HG02870 (cell line): ENCODE results near the gene AGPAT3.

Experiments used
- ATAC-seq: cut with Tn5 transposase; IDR thresholded peaks from one replicate; pipeline ENCODE4 v1.9.1; 2021; ENCODE audit warnings: mild to moderate bottlenecking, moderate library complexity; ENCODE audit not compliant: unreplicated experiment

The AGPAT3 gene

DNA sequence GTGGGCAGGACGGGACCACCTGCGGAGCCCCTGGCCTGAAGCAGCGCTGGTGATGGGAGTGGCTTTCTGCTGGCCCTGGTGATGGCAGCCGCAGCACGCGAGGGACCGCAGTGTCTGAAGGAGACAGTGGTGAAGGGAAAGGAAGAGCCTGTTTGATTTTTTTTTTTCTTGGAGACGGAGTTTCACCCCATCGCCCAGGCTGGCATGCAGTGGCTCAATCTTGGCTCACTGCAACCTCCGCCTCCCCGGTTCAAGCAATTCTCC, 106.9 kb downstream of the AGPAT3 start:
- ATAC-seq: no peak

DNA sequence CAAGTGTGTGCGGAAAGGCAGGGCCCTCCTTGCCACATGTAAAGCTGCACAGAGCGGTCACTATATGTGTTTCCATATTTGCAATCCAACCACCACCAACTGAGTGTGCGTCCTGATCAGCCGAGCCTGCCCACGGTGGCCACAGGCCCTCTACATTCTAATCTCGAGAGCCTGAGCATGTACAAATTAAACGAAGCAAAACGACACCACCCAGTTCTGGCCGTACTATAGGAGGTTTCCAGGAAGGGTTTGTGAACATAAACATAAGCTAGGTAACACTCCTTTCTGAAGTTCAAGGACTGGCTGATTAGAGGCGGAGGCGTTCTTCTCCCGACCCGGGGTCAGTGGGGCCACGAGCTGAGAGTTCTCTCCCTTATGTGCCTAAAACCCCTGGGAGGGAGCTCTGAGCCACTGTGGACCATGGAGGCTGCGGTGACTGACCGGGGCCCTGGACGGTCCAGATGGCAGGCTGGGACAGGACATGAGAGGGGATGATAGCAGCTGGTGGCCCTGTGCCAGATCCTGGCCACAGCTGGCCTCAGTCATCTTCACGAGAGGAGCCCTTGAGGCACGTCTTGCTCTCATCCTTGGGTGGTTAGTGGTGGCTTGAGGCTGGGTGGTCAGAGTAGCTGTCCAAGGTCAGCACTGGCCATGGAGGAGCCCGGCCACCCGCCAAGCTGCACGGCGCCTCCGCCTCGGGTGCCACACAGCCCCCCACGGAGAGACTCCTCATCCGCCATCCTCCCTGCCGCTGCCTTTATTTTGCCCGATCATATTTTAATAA, 108.0 kb downstream of the AGPAT3 start:
- no peak for ATAC-seq

DNA sequence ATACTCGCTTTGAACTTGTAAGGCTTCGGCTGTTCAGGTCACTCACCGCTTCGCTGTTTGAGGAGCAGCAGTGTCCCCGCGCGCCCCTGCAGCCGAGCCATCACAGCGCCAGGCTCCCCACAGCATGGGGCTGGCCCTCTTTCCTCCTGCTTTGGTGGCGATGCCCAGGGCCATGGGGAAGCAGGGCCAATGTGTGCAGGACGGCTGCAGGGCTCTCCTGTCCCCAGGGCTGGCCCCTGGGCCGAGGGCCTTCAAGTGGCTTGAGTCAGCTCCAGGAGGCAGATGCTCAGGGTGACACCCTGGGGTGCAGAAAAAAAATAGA, 108.6 kb downstream of the AGPAT3 start:
- ATAC-seq: no peak

DNA sequence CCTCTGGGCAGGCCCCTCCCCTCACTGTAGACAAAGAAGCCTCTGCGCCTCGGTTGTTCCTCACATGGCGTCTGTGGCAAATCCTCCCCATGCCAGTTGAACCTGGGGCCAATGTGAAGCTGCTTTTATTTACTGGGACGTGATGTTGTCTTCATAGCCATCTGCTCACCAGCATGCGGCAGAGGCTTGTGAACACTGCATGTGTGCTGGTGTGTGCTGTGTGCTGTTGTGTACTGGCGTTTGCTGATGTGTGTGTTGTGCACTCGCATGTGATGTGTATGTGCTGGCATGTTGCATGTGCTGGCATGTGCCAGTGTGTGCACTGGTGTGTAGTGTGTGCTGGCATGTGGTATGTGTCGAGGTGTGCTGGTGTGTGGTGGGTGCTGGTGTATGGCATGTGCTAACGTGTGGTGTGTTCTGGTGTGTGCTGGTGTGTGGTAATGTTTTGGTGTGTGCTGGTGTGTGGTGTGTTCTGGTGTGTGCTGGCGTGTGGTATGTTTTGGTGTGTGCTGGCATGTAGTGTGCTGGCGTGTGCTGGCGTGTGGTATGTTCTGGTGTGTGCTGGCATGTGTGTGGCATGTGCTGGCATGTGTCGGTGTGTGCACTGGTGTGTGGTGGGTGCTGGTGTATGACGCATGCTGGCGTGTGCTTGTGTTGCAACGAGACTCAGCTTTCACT, 109.9 kb downstream of the AGPAT3 start:
- ATAC-seq: no peak

DNA sequence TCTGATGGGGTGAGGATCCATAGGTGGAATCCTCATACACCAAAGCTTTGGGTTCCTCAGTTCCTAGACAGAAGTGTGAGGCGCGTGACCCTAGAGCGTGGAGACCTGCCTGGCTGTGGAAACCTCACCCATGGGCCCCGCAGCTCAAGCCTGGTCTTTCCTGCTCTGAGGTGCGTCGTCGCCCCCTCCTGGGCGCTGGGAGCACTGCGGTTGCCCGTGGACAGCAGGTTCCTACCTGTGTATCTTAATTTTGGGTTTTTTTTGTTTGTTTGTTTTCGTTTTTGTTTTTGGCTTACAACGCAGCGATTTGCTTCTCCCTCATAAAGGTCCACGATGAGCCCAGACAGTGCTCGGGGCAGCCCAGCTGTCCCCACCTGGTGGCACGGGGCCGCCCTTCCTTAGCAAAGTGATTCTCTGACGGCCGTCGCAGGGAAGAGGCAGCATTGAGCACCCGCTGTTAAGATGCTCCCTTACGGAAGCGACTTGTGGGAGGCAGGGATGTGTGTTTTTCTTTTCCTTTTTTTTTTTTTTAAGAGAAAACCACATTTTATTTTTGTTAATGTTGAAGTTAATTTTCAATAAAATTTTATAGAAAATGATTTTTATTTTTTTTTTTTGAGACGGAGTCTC, 110.6 kb downstream of the AGPAT3 start:
- ATAC-seq: no peak

DNA sequence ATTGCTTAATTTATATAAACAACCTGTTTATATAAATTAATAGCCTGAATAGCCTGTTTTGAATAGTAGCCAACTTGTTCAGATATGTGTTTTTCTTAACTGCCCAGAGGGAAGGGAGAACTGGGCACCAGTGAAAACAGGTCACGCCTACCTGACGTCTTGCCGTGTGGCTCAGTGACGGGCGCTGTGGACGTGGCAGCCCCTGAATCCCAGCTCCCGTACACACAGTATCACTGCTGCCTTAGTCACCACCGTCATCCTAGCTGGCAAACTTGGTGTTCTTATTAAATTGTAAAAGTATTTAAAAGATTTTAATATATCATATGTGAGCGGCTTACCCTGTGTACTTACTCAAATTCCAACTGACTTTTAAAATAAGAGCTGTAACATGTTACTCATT, 111.6 kb downstream of the AGPAT3 start:
- ATAC-seq: no peak

DNA sequence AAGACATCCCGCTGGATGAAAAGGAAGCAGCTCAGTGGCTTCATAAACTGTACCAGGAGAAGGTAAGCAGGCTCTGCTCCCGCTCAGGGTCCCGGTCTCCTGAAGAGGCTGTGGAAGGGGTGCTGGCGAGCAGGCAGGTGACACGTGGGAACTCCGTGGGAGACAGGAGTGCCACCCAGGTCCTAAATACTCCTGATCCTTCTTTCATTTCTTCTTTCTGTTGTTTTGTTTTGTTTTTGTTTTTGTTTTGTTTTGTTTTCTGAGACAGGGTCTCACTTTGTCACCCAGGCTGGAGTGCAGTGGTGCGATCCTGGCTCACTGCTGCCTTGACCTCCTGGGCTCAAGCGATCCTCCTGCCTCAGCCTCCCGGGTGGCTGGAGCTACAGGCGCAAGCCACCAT, 113.0 kb downstream of the AGPAT3 start:
- ATAC-seq: no peak

DNA sequence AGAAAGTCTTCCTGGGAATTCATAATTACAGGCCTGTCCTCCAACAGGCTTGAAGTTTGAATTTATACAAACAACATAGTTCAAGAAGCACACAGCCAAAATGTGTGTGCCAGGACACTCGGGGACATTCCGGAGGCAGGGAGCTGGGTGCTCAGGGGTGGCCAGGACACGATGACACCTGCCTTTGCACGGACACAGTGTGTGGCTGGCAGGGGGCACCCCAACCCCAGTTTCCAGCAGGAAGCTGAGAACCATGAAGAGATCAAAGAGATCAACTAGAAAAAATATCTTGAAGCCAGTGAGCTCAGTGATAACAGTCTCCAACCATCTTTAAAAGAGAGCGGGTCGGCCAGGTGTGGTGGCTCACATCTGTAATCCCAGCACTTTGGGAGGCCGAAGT, 114.6 kb downstream of the AGPAT3 start:
- no peak for ATAC-seq

DNA sequence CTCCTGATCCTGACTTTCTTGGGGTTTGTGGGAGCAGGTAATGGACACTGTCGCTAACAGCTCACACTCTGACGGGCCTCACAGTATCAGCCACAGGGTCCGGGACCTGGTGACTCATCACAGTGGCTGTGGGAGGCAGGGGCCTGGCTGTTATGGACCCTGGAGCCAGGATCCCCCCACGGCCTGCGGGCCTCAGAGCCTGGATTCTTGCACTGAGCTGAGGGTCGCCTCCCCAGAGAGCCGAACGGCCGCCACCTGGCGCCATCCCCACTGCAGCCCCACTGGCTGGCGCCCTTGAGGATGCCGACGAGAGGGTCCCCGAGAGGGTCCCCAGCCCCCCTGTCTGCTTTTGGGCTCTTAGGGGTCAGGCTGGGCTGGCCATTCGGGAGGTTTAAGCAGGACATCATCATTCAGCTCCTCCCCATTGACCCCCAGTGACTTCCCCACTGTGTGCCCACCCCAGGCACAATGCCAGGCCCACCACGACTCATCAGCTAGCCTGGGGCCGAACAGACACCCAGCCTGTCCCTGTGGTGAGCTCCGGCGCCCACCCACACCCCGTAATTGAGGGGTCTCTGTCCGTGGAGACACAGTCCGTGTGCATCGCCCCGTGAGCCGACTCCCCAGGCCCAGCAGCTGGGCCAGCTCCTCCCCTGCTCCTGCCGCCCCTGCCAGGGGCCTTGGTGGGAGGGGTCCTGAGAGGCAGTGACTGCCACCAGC, 116.3 kb downstream of the AGPAT3 start:
- ATAC-seq: no peak

DNA sequence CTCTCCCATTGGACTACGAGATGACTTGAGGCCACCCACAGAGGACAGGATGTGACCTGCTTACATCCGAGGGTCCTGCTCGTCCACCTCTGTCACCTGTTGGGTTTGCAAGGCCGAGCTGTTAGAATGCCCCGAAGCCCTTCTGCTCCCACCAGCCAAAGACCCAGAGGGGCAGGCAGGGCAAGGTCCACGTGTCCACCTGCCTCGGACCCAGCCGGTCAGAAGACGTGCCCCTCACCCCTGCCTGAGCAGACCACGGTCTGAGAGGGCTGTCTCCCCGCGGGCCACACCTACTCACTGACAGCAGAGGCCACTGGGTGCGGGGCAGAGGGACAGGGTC, 116.8 kb downstream of the AGPAT3 start:
- no peak for ATAC-seq

DNA sequence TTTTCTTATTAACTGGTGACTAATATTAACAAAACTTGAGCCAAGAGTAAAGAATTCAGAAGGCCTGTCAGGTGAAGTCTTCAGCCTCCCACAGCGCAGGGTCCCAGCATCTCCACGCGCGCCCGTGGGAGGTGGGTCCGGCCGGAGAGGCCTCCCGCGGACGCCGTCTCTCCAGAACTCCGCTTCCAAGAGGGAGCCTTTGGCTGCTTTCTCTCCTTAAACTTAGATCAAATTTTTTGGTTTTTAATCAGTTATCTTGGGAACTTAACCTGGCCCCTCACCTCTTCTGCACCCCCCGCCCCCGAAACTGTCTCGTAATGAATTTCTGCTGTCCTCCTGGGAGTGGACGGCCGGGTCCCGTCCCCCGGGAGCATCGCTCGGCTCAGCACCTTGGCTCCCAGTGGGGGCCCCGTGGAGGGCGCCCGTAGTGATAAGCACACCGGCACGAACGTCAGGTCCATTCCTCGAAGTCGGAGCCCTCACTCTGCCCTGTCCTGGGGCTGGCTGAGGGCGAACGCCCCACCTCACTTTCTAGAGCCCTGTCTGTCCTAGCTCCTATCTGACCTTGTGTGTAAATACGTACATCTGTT, 117.6 kb downstream of the AGPAT3 start:
- no peak for ATAC-seq

DNA sequence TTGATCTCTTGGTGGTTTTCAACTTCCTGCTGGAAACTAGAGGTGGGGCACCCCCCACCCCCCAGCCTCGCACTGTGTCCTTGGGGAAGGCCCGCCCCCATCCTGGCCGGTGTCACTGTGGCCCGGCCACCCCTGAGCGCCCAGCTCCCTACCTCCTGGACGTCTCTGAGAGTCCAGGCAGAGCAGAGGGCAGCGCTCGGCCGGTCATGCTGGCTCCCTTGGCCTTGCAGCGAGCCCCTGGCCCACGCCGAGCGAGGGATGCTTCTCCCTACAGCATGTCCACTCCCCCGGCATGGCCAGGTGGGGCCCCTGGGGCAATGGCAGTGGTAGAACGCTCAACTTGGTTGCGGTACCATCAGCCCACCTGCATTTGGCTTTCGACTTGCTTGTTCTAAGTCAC, 118.4 kb downstream of the AGPAT3 start:
- no peak for ATAC-seq

DNA sequence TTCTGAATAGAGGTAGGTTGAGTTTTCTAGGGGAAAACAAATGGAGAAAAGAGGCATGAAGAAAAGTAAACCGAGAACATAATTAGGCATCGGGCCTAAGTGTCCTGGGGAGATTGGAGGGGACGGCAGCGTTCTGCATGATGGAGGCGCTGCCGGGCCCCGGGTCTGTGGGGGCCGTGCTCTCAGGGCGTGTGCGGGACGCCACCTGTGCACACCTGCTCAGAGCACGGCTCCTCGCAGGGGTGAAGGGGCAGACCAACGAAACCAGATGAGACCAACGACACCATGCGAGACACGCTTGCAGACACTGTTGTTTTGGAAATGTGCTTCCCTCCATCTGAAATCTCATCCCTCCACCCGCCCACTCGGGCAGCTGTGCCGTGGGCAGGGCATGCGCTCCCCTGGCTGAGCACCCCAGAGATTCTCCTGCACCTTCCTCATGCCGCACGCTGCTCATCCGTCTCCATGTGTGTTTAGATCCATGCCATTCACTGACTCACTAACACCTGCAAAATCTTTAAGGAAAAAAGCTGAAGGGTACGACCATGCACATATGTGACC, 118.9 kb downstream of the AGPAT3 start:
- ATAC-seq: no peak

DNA sequence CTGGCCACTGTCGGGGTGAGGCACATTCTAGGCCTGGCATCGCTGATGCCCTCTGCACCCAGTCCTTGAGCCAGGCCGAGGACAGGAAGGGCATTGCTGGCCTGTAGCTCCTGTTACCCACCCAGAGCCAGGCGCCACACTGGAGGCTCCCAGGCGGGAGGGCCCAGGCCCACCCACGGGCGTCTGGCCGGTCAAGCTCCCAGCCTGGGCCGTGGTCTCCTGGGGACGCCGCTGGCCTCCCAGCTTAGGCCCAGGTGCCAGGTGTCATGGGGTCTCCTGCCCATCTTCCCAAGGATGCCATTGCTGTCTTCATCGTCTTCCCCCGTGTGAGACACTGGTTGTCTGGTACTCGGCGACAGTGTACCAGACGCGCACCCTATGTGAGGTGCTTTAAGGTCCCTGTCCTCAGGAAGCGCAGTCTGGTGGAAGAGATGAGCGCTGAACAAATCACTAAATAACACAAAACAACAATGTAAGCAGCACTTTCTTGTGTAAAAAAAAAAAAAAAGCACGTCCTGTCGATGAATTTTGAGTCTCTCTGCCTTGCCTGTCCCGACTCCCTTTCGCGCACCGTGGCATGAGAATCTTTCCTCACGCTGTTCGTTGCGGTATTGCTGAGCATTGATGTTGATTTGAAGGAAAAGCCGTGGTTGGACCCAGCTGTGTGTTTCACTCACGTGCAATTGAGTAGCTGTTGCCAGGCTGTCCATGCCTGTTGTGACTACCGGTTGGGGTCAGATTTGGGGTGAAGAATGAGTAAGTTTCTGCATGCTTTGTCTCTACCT, 120.1 kb downstream of the AGPAT3 start:
- no peak for ATAC-seq

DNA sequence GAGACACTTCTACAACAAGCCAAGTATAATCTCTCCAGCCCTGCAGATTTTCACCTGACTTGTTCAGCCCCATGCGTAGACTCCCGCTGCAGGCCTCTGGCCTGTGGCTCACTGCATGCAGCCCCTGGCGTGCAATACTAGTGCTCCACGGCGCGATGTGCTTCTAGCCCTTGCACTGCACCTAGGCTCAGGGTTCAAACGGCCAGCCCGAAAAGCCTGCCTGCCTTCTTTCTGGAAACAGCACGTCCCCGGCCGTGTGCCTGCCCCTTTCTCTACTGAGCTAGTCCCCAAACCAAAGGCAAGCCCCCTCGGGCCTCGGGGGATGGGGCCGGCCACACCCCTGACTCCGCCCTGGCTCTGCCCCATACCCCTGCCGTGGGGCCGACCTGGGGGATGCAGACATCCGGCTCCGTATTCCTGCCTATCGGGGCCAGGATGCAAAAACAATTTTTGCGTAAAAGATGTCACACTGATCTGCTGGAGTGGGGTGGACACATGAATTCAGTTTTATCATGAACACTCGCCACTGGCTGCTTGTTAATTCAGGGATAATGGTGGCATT, 120.7 kb downstream of the AGPAT3 start:
- no peak for ATAC-seq

DNA sequence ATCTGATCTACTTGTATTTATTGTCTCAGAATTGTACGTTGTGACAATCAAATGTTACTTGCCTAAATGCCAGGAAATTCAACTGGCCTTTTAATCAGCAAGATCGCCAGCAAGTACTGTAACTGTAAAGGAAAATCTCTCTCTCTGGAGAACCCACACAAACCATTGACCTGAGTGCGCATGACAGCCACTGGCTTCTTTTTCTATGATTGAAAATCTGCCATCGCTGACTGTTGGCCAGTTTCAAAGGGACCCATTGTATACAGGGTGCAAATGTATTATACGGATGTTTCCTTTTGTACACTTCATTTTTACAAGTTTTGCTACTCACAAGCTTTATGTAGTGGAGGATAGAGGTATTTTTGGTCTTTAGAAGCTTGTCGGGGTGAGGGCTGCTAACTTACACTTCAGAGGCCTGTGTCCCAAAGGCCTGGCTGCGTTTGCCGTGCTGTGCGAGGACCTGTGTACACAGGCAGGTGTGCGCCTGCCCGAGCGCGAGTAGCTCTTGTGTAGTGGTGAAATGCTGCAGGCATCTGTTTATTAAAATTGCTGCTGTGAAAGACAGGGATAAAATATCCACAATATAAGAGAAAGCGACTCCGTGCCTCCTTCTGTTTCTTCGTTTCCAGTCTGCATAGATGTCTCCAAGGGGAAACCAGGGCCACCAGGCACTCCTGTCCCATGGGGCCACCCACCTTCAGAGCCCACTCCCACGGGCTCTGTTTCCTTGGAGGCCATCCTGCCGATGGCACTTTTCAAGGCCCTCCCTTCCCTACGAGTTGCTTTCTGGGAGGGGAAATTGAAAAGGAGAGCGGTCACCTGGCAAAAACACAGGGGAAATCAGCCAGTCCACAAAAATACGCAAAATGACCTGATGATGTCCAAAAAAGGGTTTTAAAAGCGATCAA, 121.8 kb downstream of the AGPAT3 start:
- no peak for ATAC-seq

DNA sequence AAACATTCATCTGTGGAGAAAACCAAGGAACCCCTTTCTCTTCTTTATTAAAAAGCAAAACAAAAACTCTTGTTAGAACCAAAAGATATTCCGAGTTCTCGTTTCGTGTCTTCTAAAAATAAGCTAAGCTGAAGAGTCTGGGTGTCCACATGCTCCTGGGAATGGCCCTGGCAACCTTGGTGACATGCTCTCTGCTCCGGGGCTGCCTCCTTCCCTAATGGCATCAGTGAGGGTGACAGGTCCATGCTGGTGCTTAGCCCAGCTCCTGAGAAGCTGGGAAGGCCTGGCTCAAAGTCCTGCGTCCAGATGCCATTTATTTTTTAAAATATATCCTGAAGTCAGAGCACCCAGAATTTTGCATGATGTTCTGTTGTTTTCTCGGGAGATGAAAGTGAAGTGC, 122.5 kb downstream of the AGPAT3 start:
- no peak for ATAC-seq

DNA sequence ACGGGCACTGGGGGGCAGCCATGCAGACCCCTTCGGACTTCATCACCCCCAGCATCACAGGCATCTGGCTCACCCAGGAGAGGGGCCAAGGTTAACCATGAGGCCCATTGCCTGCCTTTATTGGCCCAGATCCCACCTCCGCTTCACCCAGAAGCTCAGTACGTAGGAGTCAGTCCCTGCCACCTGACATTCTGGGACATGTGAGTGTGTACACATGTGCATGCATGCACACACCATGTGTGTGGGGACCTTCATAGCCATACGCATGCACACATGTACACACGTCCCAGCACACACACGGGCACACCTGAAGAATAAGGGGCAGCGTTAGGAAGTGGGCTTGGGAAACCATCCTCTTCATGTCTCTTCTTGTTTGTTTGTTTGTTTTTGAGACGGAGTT, 123.0 kb downstream of the AGPAT3 start:
- no peak for ATAC-seq

DNA sequence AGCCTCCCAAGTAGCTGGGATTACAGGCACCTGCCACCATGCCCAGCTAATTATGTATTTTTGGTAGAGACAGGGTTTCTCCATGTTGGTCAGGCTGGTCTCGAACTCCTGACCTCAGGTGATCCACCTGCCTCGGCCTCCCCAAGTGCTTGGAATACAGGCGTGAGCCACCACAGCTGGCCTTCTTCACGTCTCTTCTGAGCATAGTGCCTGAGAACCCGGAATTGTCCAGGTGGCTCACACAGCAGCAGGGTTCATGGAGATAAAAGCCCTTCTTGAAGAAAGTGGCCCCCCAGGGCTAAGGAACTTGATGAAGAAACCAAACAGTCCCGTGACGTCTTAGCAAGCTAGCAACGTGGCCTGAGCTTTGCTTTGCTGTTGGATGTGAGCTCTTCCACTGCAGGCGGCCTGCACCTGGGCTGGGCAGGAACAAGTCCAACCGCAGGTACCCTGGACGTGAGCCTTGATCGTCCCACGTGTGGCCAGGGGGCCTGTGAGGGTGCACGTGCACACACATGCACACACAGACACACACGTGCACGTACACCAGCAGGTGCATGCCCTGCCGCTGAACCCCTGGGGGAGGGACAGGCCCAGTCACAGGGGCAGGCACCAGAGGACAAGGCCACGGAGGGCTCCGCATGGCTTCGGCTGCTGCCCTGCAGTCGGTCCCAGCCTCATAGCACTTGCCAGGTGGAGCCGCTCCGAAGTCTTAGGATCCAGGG, 123.6 kb downstream of the AGPAT3 start:
- ATAC-seq: no peak
